ENCODE measurements around the gene RPS3. TPM values are rescaled to one million over a fixed set of nuclear protein-coding genes. Genes with fewer than 3 reads are reported as not detected.
A peak's percentile ranks its signal among the peaks of the same experiment; 100 is the strongest.

Gene RPS3
- total RNA-seq, 1 experiment from 2014 or later = 6,280 TPM

GRCh38 chr11:75427181-75427580 is 27.9 kb downstream of the RPS3 start:
- no peak overlapping the region for H3K4me3 ChIP-seq (ENCODE audit: low read depth, low read length)
- peaks cover 35% of the 10 kb centered on the region for H3K4me1 Mint-ChIP-seq (ENCODE audit: low read depth, unreplicated experiment)
- no peaks in the 10 kb centered on the region for H3K27me3 ChIP-seq (replicated peaks; ENCODE audit: control insufficient read depth, insufficient read depth, low read length)
- no peak overlapping the region for H3K27ac Mint-ChIP-seq (ENCODE audit: unreplicated experiment)
- no peak for DNase-seq
- intact Hi-C loops (cut with micrococcal nuclease; ENCODE audit: unreplicated experiment) = no loop called here
- H3K9me3 ChIP-seq = no peaks in the 10 kb centered on the region
- peaks cover 69% of the 10 kb centered on the region for H3K36me3 Mint-ChIP-seq (ENCODE audit: insufficient read depth, unreplicated experiment)
- no peaks in the 10 kb centered on the region for H3K27me3 Mint-ChIP-seq (ENCODE audit: insufficient read depth, unreplicated experiment)
- ChIA-PET CTCF (no interaction called here), POLR2A (no interaction called here)
- TF ChIP-seq CTCF (IDR thresholded peaks at IDR 0.05; ENCODE audit: insufficient read depth in 1 of 2, low read depth in 1 of 2, low read length in 1 of 2, severe bottlenecking in 1 of 2, unreplicated experiment in 1 of 2) = no peak
- no TSS peak for BruUV-seq (replicated peaks)
- H3K4me3 Mint-ChIP-seq (ENCODE audit: unreplicated experiment) = no peak overlapping the region
- peaks cover 10% of the 10 kb centered on the region for H3K36me3 ChIP-seq (ENCODE audit: control insufficient read depth, insufficient read depth, low read length)
- peaks cover 38% of the 10 kb centered on the region for H3K4me1 ChIP-seq
- H3K9me3 Mint-ChIP-seq (ENCODE audit: unreplicated experiment) = no peaks in the 10 kb centered on the region

GRCh38 chr11:75428281-75428724 is 29.0 kb downstream of the RPS3 start:
- Histone ChIP-seq H3K4me3 (ENCODE audit: low read depth, low read length) (no peak overlapping the region), H3K36me3 (ENCODE audit: control insufficient read depth, insufficient read depth, low read length) (peaks cover 10% of the 10 kb centered on the region), H3K4me1 (peaks cover 28% of the 10 kb centered on the region), H3K27me3 (replicated peaks; ENCODE audit: control insufficient read depth, insufficient read depth, low read length) (no peaks in the 10 kb centered on the region), H3K9me3 (no peaks in the 10 kb centered on the region)
- no peak for TF ChIP-seq CTCF (IDR thresholded peaks at IDR 0.05; ENCODE audit: insufficient read depth in 1 of 2, low read depth in 1 of 2, low read length in 1 of 2, severe bottlenecking in 1 of 2, unreplicated experiment in 1 of 2)
- ChIA-PET POLR2A (no interaction called here), CTCF (no interaction called here)
- BruUV-seq (replicated peaks) = no TSS peak
- Mint-ChIP-seq H3K27me3 (ENCODE audit: insufficient read depth, unreplicated experiment) (no peaks in the 10 kb centered on the region), H3K27ac (ENCODE audit: unreplicated experiment) (peak overlapping the region; percentile 89), H3K9me3 (ENCODE audit: unreplicated experiment) (no peaks in the 10 kb centered on the region), H3K4me1 (ENCODE audit: low read depth, unreplicated experiment) (peaks cover 23% of the 10 kb centered on the region), H3K36me3 (ENCODE audit: insufficient read depth, unreplicated experiment) (peaks cover 58% of the 10 kb centered on the region), H3K4me3 (ENCODE audit: unreplicated experiment) (peak overlapping the region; percentile 84)
- peak; percentile 53 to 71 for DNase-seq
- intact Hi-C loops (cut with micrococcal nuclease; ENCODE audit: unreplicated experiment) = no loop called here

- H3K36me3 ChIP-seq (ENCODE audit: control insufficient read depth, insufficient read depth, low read length) = peaks cover 8% of the 10 kb centered on the region
- H3K27me3 ChIP-seq (replicated peaks; ENCODE audit: control insufficient read depth, insufficient read depth, low read length) = no peaks in the 10 kb centered on the region
- H3K4me3 Mint-ChIP-seq (ENCODE audit: unreplicated experiment) = peak overlapping the region; percentile 84
- H3K9me3 ChIP-seq = no peaks in the 10 kb centered on the region
- peak; percentile 45 to 52 for DNase-seq
- no peaks in the 10 kb centered on the region for H3K9me3 Mint-ChIP-seq (ENCODE audit: unreplicated experiment)
- H3K27me3 Mint-ChIP-seq (ENCODE audit: insufficient read depth, unreplicated experiment) = no peaks in the 10 kb centered on the region
- ChIA-PET POLR2A (interaction anchor here (0.6 to 1.5 kb wide), 5 partner anchors 8 to 86 kb away, joined by 3 to 7 read pairs (median 3); no protein-coding TSS in a partner anchor), CTCF (interaction anchor here (0.6 to 1.5 kb wide), 10 partner anchors 16 to 93 kb away, joined by 3 to 9 read pairs (median 4); no protein-coding TSS in a partner anchor)
- TF ChIP-seq CTCF (IDR thresholded peaks at IDR 0.05; ENCODE audit: insufficient read depth in 1 of 2, low read depth in 1 of 2, low read length in 1 of 2, severe bottlenecking in 1 of 2, unreplicated experiment in 1 of 2) = no peak
- TSS peak; percentile 48 for BruUV-seq (replicated peaks)
- peak overlapping the region; percentile 71 for H3K4me3 ChIP-seq (ENCODE audit: low read depth, low read length)
- peaks cover 15% of the 10 kb centered on the region for H3K4me1 Mint-ChIP-seq (ENCODE audit: low read depth, unreplicated experiment)
- H3K4me1 ChIP-seq = peaks cover 20% of the 10 kb centered on the region
- peaks cover 50% of the 10 kb centered on the region for H3K36me3 Mint-ChIP-seq (ENCODE audit: insufficient read depth, unreplicated experiment)
- peak overlapping the region; percentile 89 for H3K27ac Mint-ChIP-seq (ENCODE audit: unreplicated experiment)
- intact Hi-C loops (cut with micrococcal nuclease; ENCODE audit: unreplicated experiment) = no loop called here
Observed at GRCh38 chr11:75428989-75429640, 29.8 kb downstream of the RPS3 start.

All from Caco-2 (cell line).